ENCODE results near the gene PCDHA4.

DNA sequence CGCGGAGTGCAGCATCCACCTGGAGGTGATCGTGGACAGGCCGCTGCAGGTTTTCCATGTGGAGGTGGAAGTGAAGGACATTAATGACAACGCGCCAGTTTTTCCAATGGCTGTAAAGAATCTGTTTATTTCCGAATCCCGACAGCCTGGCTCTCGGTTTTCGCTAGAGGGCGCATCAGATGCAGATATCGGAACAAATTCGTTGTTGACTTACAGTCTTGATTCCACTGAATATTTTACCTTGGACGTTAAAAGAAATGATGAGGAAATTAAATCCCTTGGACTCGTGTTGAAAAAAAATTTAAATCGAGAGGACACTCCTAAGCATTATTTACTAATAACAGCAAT, 5.4 kb upstream of the PCDHA4 start:
- TF ChIP-seq, protein P1, sequence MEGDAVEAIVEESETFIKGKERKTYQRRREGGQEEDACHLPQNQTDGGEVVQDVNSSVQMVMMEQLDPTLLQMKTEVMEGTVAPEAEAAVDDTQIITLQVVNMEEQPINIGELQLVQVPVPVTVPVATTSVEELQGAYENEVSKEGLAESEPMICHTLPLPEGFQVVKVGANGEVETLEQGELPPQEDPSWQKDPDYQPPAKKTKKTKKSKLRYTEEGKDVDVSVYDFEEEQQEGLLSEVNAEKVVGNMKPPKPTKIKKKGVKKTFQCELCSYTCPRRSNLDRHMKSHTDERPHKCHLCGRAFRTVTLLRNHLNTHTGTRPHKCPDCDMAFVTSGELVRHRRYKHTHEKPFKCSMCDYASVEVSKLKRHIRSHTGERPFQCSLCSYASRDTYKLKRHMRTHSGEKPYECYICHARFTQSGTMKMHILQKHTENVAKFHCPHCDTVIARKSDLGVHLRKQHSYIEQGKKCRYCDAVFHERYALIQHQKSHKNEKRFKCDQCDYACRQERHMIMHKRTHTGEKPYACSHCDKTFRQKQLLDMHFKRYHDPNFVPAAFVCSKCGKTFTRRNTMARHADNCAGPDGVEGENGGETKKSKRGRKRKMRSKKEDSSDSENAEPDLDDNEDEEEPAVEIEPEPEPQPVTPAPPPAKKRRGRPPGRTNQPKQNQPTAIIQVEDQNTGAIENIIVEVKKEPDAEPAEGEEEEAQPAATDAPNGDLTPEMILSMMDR (IDR thresholded peaks at IDR 0.05) = no peak
- TF ChIP-seq POLR2A (IDR thresholded peaks at IDR 0.05) = no peak
